ENCODE data around the gene ANKRD13D.
A peak's percentile ranks its signal among the peaks of the same experiment; 100 is the strongest.

DNA sequence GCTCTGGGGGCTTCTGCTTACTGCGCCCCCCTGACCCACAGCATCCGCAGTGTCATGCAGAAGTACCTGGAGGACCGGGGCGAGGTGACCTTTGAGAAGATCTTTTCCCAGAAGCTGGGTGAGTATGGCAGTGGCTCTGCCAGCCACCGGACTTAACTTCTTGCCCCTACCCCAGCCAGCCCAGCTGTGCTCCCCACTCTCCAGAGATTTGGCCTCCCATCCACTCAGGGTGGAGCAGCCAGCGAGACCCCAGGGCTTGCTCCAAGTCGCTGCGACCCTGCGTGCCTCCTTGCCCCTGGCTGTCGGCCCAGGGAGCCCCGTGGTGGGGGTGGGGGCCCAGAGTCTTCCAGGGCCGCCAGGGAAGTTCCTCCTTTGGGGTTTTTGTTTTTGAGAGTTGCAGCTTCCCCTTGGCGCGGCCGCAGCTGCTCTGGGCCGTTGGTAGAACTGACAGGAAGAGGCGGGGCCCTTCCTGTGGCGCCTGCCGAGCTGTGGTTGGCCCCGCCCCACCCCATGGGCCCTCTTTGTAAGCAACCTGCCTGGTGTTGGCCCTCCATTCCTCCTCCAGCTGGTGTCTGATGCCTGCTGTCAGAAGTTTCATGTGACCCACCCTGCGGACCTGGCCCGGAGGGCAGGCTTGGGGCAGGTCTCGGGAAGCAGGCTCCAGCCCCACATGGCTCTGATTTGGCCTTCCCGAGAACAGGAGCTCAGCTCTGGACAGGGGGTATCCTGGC, 11.7 kb upstream of the ANKRD13D start:
- TF ChIP-seq POLR2A (IDR thresholded peaks at IDR 0.05; ENCODE audit: low read depth, low read length) (no peak), POLR2AphosphoS5 (IDR thresholded peaks at IDR 0.05; ENCODE audit: low read depth, low read length) (peak; percentile 27; the same call in 1 of the 2 replicates)

All from GM12891 (cell line).